HCT116 (cell line): Measurements from ENCODE around the gene ADAM10. TPM values are rescaled to one million over a fixed set of nuclear protein-coding genes. Genes with fewer than 3 reads are reported as not detected.

ENCODE experiments used
- ATAC-seq: fragments of 200-7000 bp; cut with Tn5 transposase; 2 replicates; pipeline ENCODE4 v1.9.1; 2020; ENCODE audit warnings: mild to moderate bottlenecking, moderate library complexity
- BruUV-seq: library from RNA; stranded (reverse); fragments of 400-500 nt; replicated peaks from 2 replicates; lab custom pipeline; 2021; lab: Mats Ljungman, UMichigan
- CTCF ChIA-PET: fragments of 300-600 bp; sonication (Branson Sonifier 250); formaldehyde crosslinking; loops from one replicate; lab custom pipeline; 2021; ENCODE audit warnings: antibody characterized with exemption; lab: Charles Lee
- POLR2A ChIA-PET: fragments of 300-600, 350-600 bp; sonication (Branson Sonifier 250); formaldehyde crosslinking; loops from one replicate; lab custom pipeline; 2021; ENCODE audit warnings: antibody characterized with exemption; lab: Charles Lee
- RAD21 ChIA-PET, 2 experiments: fragments of 300-600 bp; sonication (Branson Sonifier 250); formaldehyde crosslinking; loops; one replicate each; lab custom pipeline; 2023; ENCODE audit warnings: low total read pairs in 2 of 2; ENCODE audit not compliant: uncharacterized antibody in 2 of 2, unreplicated experiment in 2 of 2, low non-redundant PET in 1 of 2; lab: Charles Lee
- DNase-seq: peaks from one replicate; pipeline ENCODE4 v3.0.0-alpha.2; 2010; ENCODE audit warnings: low read depth, low spot score
- H2AFZ ChIP-seq: fragments of 200-600 bp; shearing (Covaris generic), sonication (generic); 2 replicates; pipeline ENCODE4 v1.6.1; 2017; ENCODE audit warnings: low read depth, mixed run types, mixed read lengths, antibody characterized with exemption, low read length; ENCODE audit not compliant: poor library complexity, severe bottlenecking
- H3K27ac ChIP-seq: 2 replicates; pipeline ENCODE4 v1.5.1; 2012; ENCODE audit warnings: low read depth, low read length
- H3K27me3 ChIP-seq: fragments of 200-600 bp; sonication (generic); 2 replicates; pipeline ENCODE4 v1.6.1; 2016; ENCODE audit warnings: mixed run types, low read length, mixed read lengths; ENCODE audit not compliant: insufficient read depth
- H3K36me3 ChIP-seq, 2 experiments: fragments of 200-500 bp in 1 of 2; fragments of 200-600 bp in 1 of 2; sonication (Bioruptor generic) in 1 of 2; sonication (generic) in 1 of 2; 2 replicates each; pipeline versions ENCODE4 v1.5.1 to v1.6.1; 2014 to 2016; ENCODE audit warnings: low read length in 2 of 2, inconsistent platforms in 1 of 2, mixed read lengths in 1 of 2, mixed run types in 1 of 2; ENCODE audit not compliant: insufficient read depth in 2 of 2, control insufficient read depth in 1 of 2
- H3K4me1 ChIP-seq, 2 experiments: fragments of 200-600 bp in 1 of 2; sonication (generic) in 1 of 2; 2 replicates each; pipeline versions ENCODE4 v1.5.1 to v1.6.1; 2012 to 2017; ENCODE audit warnings: low read length in 2 of 2, inconsistent platforms in 1 of 2, mild to moderate bottlenecking in 1 of 2, mixed read lengths in 1 of 2, mixed run types in 1 of 2, moderate library complexity in 1 of 2; ENCODE audit not compliant: insufficient read depth in 2 of 2, control insufficient read depth in 1 of 2
- H3K4me2 ChIP-seq: fragments of 200-600 bp; sonication (generic); 2 replicates; pipeline ENCODE4 v1.6.1; 2017; ENCODE audit warnings: mixed run types, low read length, mixed read lengths
- H3K4me3 ChIP-seq, 2 experiments: fragments of 200-600 bp in 1 of 2; sonication (generic) in 1 of 2; replicated peaks in 1 of 2; 2 replicates each; pipeline ENCODE4 v1.5.1; 2011 to 2016; ENCODE audit warnings: low read length in 2 of 2, control low read depth in 1 of 2, low read depth in 1 of 2, mild to moderate bottlenecking in 1 of 2, mixed read lengths in 1 of 2, mixed run types in 1 of 2
- H3K79me2 ChIP-seq: fragments of 200-600 bp; sonication (generic); 2 replicates; pipeline ENCODE4 v1.6.1; 2017; ENCODE audit warnings: mild to moderate bottlenecking, mixed run types, low read length, moderate library complexity, mixed read lengths; ENCODE audit not compliant: insufficient read depth
- H3K9ac ChIP-seq: fragments of 200-600 bp; sonication (generic); 2 replicates; pipeline ENCODE4 v1.6.1; 2016; ENCODE audit warnings: low read length, mixed read lengths
- H3K9me2 ChIP-seq: fragments of 200-600 bp; sonication (generic), shearing (Covaris generic); 2 replicates; pipeline ENCODE4 v1.6.1; 2017; ENCODE audit warnings: mixed run types, mild to moderate bottlenecking, moderate library complexity; ENCODE audit not compliant: insufficient read depth
- H3K9me3 ChIP-seq, 2 experiments: fragments of 200-500 bp in 1 of 2; fragments of 200-600 bp in 1 of 2; sonication (Bioruptor generic) in 1 of 2; sonication (generic) in 1 of 2; 2 replicates each; pipeline ENCODE4 v1.6.1; 2014 to 2017; ENCODE audit warnings: low read length in 2 of 2, mixed read lengths in 2 of 2, inconsistent platforms in 1 of 2, low read depth in 1 of 2, mild to moderate bottlenecking in 1 of 2, mixed run types in 1 of 2, moderate library complexity in 1 of 2; ENCODE audit not compliant: control insufficient read depth in 1 of 2, insufficient read depth in 1 of 2
- H4K20me1 ChIP-seq: fragments of 200-600 bp; sonication (generic), shearing (Covaris generic); 2 replicates; pipeline ENCODE4 v1.6.1; 2017; ENCODE audit warnings: mixed run types, mild to moderate bottlenecking, moderate library complexity; ENCODE audit not compliant: insufficient read depth
- CBX3 ChIP-seq: IDR thresholded peaks from 2 replicates; pipeline ENCODE4 v1.6.1; 2012; ENCODE audit warnings: low read depth
- CEBPB ChIP-seq: IDR thresholded peaks from 2 replicates; pipeline ENCODE4 v1.6.1; 2012; ENCODE audit warnings: low read depth
- ELF1 ChIP-seq: IDR thresholded peaks from 2 replicates; pipeline ENCODE4 v1.6.1; 2012; ENCODE audit warnings: low read depth, borderline replicate concordance
- EZH2phosphoT487 ChIP-seq: fragments of 200-600 bp; IDR thresholded peaks from 2 replicates; pipeline ENCODE4 v1.6.1; 2018; ENCODE audit warnings: antibody characterized with exemption, borderline replicate concordance
- FOSL1 ChIP-seq: IDR thresholded peaks from 2 replicates; pipeline ENCODE4 v1.6.1; 2012; ENCODE audit warnings: low read depth
- JUND ChIP-seq: IDR thresholded peaks from 2 replicates; pipeline ENCODE4 v1.6.1; 2012
- MAX ChIP-seq: IDR thresholded peaks from 2 replicates; pipeline ENCODE4 v1.6.1; 2012
- RAD21 ChIP-seq: IDR thresholded peaks from 2 replicates; pipeline ENCODE4 v1.6.1; 2012; ENCODE audit warnings: low read depth, mild to moderate bottlenecking
- SP1 ChIP-seq: IDR thresholded peaks from 2 replicates; pipeline ENCODE4 v1.6.1; 2012; ENCODE audit warnings: low read depth
- TCF7L2 ChIP-seq: IDR thresholded peaks from 2 replicates; pipeline ENCODE4 v1.7.0; 2011; ENCODE audit warnings: borderline replicate concordance, inconsistent platforms; ENCODE audit not compliant: insufficient read depth, insufficient read length; ENCODE audit errors: extremely low read depth
- YY1 ChIP-seq: IDR thresholded peaks from 2 replicates; pipeline ENCODE4 v1.6.1; 2011; ENCODE audit warnings: low read length, low read depth, moderate library complexity, mild to moderate bottlenecking; ENCODE audit not compliant: insufficient replicate concordance; ENCODE audit errors: extremely low read depth
- ZFX ChIP-seq: fragments of 450-650 bp; IDR thresholded peaks from 2 replicates; pipeline ENCODE4 v1.6.1; 2017
- intact Hi-C: fragments of 100-400 bp; cut with micrococcal nuclease; formaldehyde crosslinking; loops from 2 replicates; pipeline ENCODE4 v1.10.0; 2022
- total RNA-seq: library from RNA; stranded (reverse); gene quantifications from one replicate; pipeline ENCODE4 v1.2.1, GENCODE V29; 2021; ENCODE audit not compliant: unreplicated experiment
- TF ChIP-seq, protein P1 (sequence below), 3 experiments: fragments of 200-600 bp in 1 of 3; sonication (generic) in 1 of 3; IDR thresholded peaks in 2 of 3; conservative IDR thresholded peaks in 1 of 3; 2 replicates each; pipeline ENCODE4 v1.5.1; 2012 to 2017; ENCODE audit warnings: low read depth in 2 of 3, low read length in 2 of 3, antibody characterized with exemption in 1 of 3, borderline replicate concordance in 1 of 3, control low read depth in 1 of 3, mild to moderate bottlenecking in 1 of 3, mixed read lengths in 1 of 3, mixed run types in 1 of 3, moderate library complexity in 1 of 3; ENCODE audit not compliant: insufficient read depth in 1 of 3

ADAM10 gene
- total RNA-seq, 1 experiment from 2014 or later: 158 TPM

DNA sequence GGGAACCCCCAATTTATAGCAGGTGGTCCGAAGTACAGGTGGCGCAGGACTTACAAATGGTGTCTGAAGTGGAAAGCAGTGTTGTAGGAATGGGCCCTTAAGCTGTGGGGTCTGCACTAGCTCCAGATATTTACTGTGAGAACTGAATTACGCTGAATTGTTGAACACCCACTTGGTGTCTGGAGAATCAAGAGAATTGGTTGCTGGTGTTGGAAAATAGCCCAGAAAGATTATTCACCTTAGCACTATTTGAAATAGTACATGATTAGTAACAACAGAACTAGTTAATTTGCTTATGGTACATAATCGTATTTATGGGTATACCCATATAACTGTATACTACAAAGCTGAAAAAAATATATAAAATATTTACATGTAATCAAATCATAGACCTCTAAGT, 64.8 kb downstream of the ADAM10 start:
- RAD21 ChIA-PET: no interaction called here
- H3K4me2 ChIP-seq: no peak overlapping the region

DNA sequence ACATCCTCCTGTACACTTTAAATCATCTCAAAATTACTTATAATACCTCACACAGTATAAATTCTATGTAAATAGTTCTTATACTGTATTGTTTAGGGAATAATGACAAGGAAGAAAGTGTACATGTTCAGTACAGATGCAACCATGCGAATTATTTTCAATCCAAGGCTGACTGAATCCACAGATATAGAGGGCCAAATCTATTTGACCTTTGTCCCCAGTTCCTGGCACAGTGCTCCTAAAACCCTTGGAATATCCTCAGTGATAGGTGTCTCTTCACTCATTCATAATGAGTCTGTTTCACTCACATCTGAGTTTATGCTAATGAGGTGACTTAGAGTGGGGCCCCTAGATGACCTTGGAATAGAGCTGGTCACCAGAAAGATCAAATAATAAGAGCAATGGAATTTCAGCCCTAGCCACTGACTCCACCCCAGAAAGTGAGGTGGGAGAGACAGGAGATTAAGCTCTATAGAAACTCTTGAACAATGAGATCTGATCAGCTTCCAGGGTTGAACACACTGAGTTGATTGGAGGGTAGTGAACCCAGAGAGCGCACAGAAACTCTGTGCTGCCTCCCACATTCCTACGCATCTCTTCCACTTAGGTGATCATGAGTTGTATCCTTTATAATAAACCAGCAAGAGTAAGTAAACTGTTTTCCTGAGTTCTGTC, 65.3 kb downstream of the ADAM10 start:
- no TSS peak for BruUV-seq
- Histone ChIP-seq H3K36me3 (no peaks in the 10 kb centered on the region), H3K9me2 (no peaks in the 10 kb centered on the region), H3K4me3 (no peak overlapping the region), H3K79me2 (peaks cover 49% of the 10 kb centered on the region), H3K9ac (no peak overlapping the region), H3K4me1 (peaks cover 0 to 6% of the 10 kb centered on the region in 2 experiments; a peak in 1 of 4 replicates), H3K27me3 (no peaks in the 10 kb centered on the region), H4K20me1 (no peaks in the 10 kb centered on the region; the same call in 1 of the 2 replicates), H3K9me3 (no peaks in the 10 kb centered on the region), H3K27ac (no peak overlapping the region), H3K4me2 (no peak overlapping the region), H2AFZ (no peak overlapping the region)
- RAD21 ChIA-PET: no interaction called here
- POLR2A ChIA-PET: no interaction called here
- ATAC-seq (no peak), DNase-seq (no peak)
- TF ChIP-seq JUND (no peak), RAD21 (no peak), CBX3 (no peak), MAX (no peak), SP1 (no peak), CEBPB (no peak), YY1 (no peak), ELF1 (no peak), TCF7L2 (no peak), ZFX (no peak)
- TF ChIP-seq, protein P1, sequence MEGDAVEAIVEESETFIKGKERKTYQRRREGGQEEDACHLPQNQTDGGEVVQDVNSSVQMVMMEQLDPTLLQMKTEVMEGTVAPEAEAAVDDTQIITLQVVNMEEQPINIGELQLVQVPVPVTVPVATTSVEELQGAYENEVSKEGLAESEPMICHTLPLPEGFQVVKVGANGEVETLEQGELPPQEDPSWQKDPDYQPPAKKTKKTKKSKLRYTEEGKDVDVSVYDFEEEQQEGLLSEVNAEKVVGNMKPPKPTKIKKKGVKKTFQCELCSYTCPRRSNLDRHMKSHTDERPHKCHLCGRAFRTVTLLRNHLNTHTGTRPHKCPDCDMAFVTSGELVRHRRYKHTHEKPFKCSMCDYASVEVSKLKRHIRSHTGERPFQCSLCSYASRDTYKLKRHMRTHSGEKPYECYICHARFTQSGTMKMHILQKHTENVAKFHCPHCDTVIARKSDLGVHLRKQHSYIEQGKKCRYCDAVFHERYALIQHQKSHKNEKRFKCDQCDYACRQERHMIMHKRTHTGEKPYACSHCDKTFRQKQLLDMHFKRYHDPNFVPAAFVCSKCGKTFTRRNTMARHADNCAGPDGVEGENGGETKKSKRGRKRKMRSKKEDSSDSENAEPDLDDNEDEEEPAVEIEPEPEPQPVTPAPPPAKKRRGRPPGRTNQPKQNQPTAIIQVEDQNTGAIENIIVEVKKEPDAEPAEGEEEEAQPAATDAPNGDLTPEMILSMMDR (IDR thresholded peaks at IDR 0.05 in 2 of 3, conservative IDR thresholded peaks at IDR 0.05 in 1 of 3; ENCODE audit: borderline replicate concordance in 1 of 3, insufficient read depth in 1 of 3, low read depth in 2 of 3, low read length in 2 of 3): no peak
- CTCF ChIA-PET: no interaction called here
- intact Hi-C loops: no loop called here

More for the DNA sequence above, 64.8 kb downstream of the ADAM10 start:
- no peak for ATAC-seq
- ChIA-PET CTCF (no interaction called here), POLR2A (no interaction called here)
- Histone ChIP-seq H4K20me1 (no peaks in the 10 kb centered on the region; the same call in 1 of the 2 replicates), H3K9ac (no peak overlapping the region), H3K36me3 (no peaks in the 10 kb centered on the region), H3K9me3 (no peaks in the 10 kb centered on the region), H2AFZ (no peak overlapping the region), H3K4me1 (peaks cover 0 to 6% of the 10 kb centered on the region in 2 experiments; a peak in 1 of 4 replicates), H3K9me2 (no peaks in the 10 kb centered on the region), H3K27ac (no peak overlapping the region), H3K27me3 (no peaks in the 10 kb centered on the region), H3K79me2 (peaks cover 53% of the 10 kb centered on the region), H3K4me3 (no peak overlapping the region)
- TF ChIP-seq EZH2phosphoT487 (no peak), FOSL1 (no peak)
- intact Hi-C loops: no loop called here
- DNase-seq: no peak
- no TSS peak for BruUV-seq
